NB4 (cell line): ENCODE results near the gene SPEM2.

ENCODE experiments used
- CTCF ChIP-seq: IDR thresholded peaks from one replicate; pipeline ENCODE4 v1.5.1; 2012; ENCODE audit warnings: low read depth, low read length
- POLR2A ChIP-seq: IDR thresholded peaks from 2 replicates; pipeline ENCODE4 v1.6.1; 2011; ENCODE audit warnings: mild to moderate bottlenecking; ENCODE audit not compliant: insufficient read length; ENCODE audit errors: extremely low read depth

- no peak for TF ChIP-seq POLR2A
- no peak for TF ChIP-seq CTCF
Measured at GRCh38 chr17:7419819-7420610, 5.4 kb upstream of the SPEM2 start, which contains the start of gene SPEM1.
